Heart left ventricle (tissue), 16 donors: ENCODE measurements around the gene PAN2. TPM values are rescaled to one million over a fixed set of nuclear protein-coding genes. Genes with fewer than 3 reads are reported as not detected.

Experiments
- ATAC-seq, 4 donors: fragments of 200-7000 bp; cut with Tn5 transposase; one replicate each; pipeline ENCODE4 v1.9.1; 2020 to 2022; ENCODE audit warnings: moderate library complexity in 4 of 4, mild to moderate bottlenecking in 3 of 4, moderate number of reproducible peaks in 1 of 4
- DNase-seq, 5 donors: peaks; one replicate each; pipeline ENCODE4 v3.0.0-alpha.2; 2020
- H3K27ac ChIP-seq, 12 donors: fragments of 200-600 bp; sonication (generic) in 4 of 12; one replicate each; pipeline versions ENCODE4 v1.5.0 to v1.8.0; 2016 to 2022; ENCODE audit warnings: mild to moderate bottlenecking in 2 of 12
- H3K27me3 ChIP-seq, 9 donors: fragments of 200-600 bp; sonication (generic) in 2 of 9; one replicate each; pipeline versions ENCODE4 v1.5.1 to v1.8.0; 2016 to 2022; ENCODE audit warnings: mild to moderate bottlenecking in 3 of 9
- H3K36me3 ChIP-seq, 9 donors: fragments of 200-600 bp; sonication (generic) in 2 of 9; one replicate each; pipeline versions ENCODE4 v1.5.0 to v1.8.0; 2018 to 2022; ENCODE audit warnings: mild to moderate bottlenecking in 2 of 9
- H3K4me1 ChIP-seq, 12 donors: fragments of 200-600 bp; sonication (generic) in 4 of 12; one replicate each; pipeline versions ENCODE4 v1.5.0 to v1.8.0; 2016 to 2022; ENCODE audit warnings: mild to moderate bottlenecking in 3 of 12
- H3K4me3 ChIP-seq, 12 donors: fragments of 200-600 bp; sonication (generic) in 4 of 12; one replicate each; pipeline versions ENCODE4 v1.5.0 to v1.8.0; 2017 to 2022; ENCODE audit warnings: mild to moderate bottlenecking in 9 of 12, moderate library complexity in 4 of 12
- H3K9me3 ChIP-seq, 12 donors: fragments of 200-600 bp; sonication (generic) in 4 of 12; one replicate each; pipeline versions ENCODE4 v1.5.0 to v1.8.0; 2016 to 2022; ENCODE audit warnings: mild to moderate bottlenecking in 1 of 12
- POLR2A ChIP-seq, 2 donors: fragments of 450-650 bp; IDR thresholded peaks; one replicate each; pipeline ENCODE4 v1.6.1; 2017; ENCODE audit warnings: antibody characterized with exemption in 2 of 2, mild to moderate bottlenecking in 2 of 2, moderate library complexity in 2 of 2
- WGBS, 4 donors: extraction: QIAGEN DNeasy Blood & Tissue Kit in 2 of 4; methylation state at CpG; one replicate each; pipeline versions ENCODE4 v1.1.5 to v1.1.7; 2013 to 2018; 5-methylcytosine and 5-hydroxymethylcytosine counted together
- intact Hi-C, 10 donors: fragments of 100-400 bp; cut with DNase I; formaldehyde crosslinking; loops; one replicate each; pipeline versions ENCODE4 v1.11.1 to v1.14.2; 2022
- polyA plus RNA-seq, 2 donors: library from polyadenylated mRNA; stranded (reverse); fragments of 200-250 nt; gene quantifications; one replicate each; pipeline ENCODE4 v1.2.3, GENCODE V29; 2013
- total RNA-seq, 9 donors: library from RNA; depleted of rRNA in 2 of 9; stranded (reverse); fragments of >200 nt in 2 of 9; fragmentation: NEBNext Ultra II Directional in 3 of 9; extraction: Animal tissue kit (Norgen Biotek cat#: 25700) in 3 of 9; gene quantifications; one replicate each; pipeline versions ENCODE4 v1.1.0 to v1.2.4, GENCODE V29; 2016 to 2023
- TF ChIP-seq, protein P1 (sequence below), 12 donors: fragments of 200-600 bp; sonication (generic) in 4 of 12; IDR thresholded peaks; one replicate each; pipeline versions ENCODE4 v1.5.0 to v1.8.0; 2018 to 2022; ENCODE audit warnings: antibody characterized with exemption in 12 of 12, mild to moderate bottlenecking in 5 of 12
- donor health status: ischemic (EF 13 %, LVEDD 7.1; RV severe dilation, severe dysfunction).
- donor health status: healthy with polysubstance abuse.
- donor health status: DM: no; HTN: yes; CAD: no.
- donor health status: DM: no; HTN: no; CAD: no.
- donor health status: ischemic (EF 25% LVEDD 6.9; RV normal size, moderate dysfunction).
- donor health status: ischemic (EF 25% LVEDD 5.7; RV mildly dilated, moderate dysfunction).
- donor health status: healthy.
- donor health status: DM: yes; HTN: yes; CAD: no.
- donor health status: ischemic (EF 35%, LVEDD 5.7; RV mildly dilated, moderate dysfunction).
- donor health status: nonischemic (EF 11% LVEDD 7.7; RV severe dilation, severe dysfunction).
- donor health status: DM: yes; HTN: yes; CAD: no.
- donor health status: PGD.
- donor health status: ischemic (EF 29% LVEDD 5.4; RV normal size, mild dysfunction).
- donor health status: nonischemic (EF 23%, LVEDD 6.1; RV moderate dilation, normal function).

PAN2 gene
- total and polyA plus RNA-seq, 11 donors = 12.3 to 44.7 (median 38.2) TPM

DNA sequence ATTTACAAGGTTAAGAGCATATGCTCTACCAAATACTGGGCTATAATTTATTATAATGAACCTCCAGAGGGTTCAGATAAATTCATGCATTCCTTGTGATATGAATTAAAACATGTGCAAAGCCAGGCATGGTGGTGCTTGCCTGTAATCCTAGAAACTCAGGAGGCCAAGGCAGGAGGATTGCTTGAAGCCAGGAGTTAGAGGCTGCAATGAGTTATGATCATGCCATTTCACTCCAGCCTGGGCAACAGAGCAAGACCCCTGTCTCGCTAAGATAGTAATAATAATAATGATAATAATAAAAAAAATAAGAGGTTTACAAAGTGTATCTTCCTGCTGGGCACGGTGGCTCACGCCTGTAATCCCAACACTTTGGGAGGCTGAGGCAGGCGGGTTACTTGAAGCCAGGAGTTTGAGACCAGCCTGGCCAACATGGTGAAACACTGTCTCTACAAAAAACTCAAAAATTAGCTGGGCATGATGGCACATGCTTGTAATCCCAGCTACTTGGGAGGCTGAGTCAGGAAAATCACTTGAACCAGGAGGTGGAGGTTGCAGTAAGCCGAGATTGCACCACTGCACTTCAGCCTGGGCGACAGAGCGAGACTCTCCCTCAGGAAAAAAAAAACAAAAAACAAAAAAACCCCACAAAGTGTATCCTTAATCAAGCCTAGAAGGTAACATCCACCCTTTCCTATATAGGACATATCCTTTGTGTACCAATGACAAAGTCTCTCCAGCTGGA lies 26.4 kb downstream of the PAN2 start:
- Histone ChIP-seq H3K27ac (no peak overlapping the region), H3K27me3 (no peaks in the 10 kb centered on the region), H3K4me3 (no peak overlapping the region), H3K4me1 (peaks cover 0 to 9% (median 2%) of the 10 kb centered on the region in 12 donors), H3K36me3 (peaks cover 0 to 84% (median 67%) of the 10 kb centered on the region in 9 donors), H3K9me3 (no peaks in the 10 kb centered on the region)
- TF ChIP-seq, protein P1, sequence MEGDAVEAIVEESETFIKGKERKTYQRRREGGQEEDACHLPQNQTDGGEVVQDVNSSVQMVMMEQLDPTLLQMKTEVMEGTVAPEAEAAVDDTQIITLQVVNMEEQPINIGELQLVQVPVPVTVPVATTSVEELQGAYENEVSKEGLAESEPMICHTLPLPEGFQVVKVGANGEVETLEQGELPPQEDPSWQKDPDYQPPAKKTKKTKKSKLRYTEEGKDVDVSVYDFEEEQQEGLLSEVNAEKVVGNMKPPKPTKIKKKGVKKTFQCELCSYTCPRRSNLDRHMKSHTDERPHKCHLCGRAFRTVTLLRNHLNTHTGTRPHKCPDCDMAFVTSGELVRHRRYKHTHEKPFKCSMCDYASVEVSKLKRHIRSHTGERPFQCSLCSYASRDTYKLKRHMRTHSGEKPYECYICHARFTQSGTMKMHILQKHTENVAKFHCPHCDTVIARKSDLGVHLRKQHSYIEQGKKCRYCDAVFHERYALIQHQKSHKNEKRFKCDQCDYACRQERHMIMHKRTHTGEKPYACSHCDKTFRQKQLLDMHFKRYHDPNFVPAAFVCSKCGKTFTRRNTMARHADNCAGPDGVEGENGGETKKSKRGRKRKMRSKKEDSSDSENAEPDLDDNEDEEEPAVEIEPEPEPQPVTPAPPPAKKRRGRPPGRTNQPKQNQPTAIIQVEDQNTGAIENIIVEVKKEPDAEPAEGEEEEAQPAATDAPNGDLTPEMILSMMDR (IDR thresholded peaks at IDR 0.05) = no peak
- no peak for TF ChIP-seq POLR2A (IDR thresholded peaks at IDR 0.05)
- DNase-seq = no peak
- ATAC-seq = no peak
- 96 to 98% (median 96%) methylated on average over 7 of the region's 7 CpGs for WGBS, 4 donors
- intact Hi-C loops = no loop called here

DNA sequence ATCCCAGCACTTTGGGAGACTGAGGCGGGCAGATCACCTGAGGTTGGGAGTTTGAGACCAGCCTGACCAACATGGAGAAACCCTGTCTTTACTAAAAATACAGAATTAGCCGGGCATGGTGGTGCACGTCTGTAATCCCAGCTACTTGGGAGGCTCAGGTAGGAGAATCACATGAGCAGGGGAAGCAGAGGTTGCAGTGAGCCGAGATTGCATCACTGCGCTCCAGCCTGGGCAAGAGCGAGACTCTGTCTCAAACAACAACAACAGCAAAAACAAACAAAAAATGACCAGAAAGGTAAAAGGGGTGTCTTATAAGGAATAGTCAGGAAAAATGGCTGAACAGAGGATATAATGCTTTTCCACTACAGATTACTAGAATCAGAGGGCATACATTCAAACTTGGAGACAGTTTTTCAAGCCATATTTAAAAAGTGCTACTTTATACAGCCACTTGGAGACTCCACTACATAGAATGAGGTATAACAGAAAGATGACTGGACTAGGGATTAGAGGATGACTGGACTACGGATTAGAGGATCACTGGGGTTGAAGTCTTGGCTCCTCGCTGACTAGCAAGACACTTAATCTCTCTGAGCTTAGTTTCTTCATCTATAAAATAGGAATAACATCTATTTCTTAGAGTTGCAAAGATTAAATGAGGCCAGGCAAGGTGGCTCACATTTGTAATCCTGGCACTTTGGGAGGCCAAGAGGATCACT lies 28.8 kb downstream of the PAN2 start:
- WGBS, 4 donors = 91 to 93% (median 93%) methylated on average over 8 of the region's 8 CpGs
- no peak for DNase-seq

DNA sequence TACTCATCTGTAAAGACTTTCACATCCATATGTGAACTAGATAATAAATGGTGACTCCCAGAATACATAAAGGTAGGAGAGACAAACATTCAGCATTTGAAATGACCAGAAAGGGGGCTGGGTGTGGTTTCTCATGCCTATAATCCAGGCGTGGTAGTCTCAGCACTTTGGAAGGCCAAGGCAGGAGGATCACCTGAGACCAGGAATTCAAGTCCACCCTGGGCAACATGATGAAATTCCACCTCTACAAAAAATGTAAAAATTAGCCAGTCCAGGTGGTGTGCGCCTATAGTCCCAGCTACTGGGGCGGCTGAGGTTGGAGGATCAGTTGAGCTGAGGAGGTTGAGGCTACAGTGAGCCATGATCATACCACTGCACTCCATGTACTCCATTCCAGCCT lies 29.5 kb downstream of the PAN2 start:
- no peak for DNase-seq
- no peaks in the 10 kb centered on the region for H3K27me3 ChIP-seq
- no peak for ATAC-seq
- 93 to 96% (median 94%) methylated on average over 3 of the region's 3 CpGs for WGBS, 4 donors
- peaks cover 8 to 30% (median 20%) of the 10 kb centered on the region in 12 donors for H3K4me1 ChIP-seq
- intact Hi-C loops = no loop called here
- no peak overlapping the region for H3K27ac ChIP-seq
- H3K4me3 ChIP-seq = no peak overlapping the region
- TF ChIP-seq, protein P1 (IDR thresholded peaks at IDR 0.05) = no peak
- TF ChIP-seq POLR2A (IDR thresholded peaks at IDR 0.05) = no peak
- no peaks in the 10 kb centered on the region for H3K9me3 ChIP-seq
- H3K36me3 ChIP-seq = peaks cover 0 to 55% (median 40%) of the 10 kb centered on the region in 9 donors

More for the DNA sequence above, 28.8 kb downstream of the PAN2 start:
- no peak overlapping the region for H3K4me3 ChIP-seq
- TF ChIP-seq, protein P1 (IDR thresholded peaks at IDR 0.05) = no peak
- no peak for TF ChIP-seq POLR2A (IDR thresholded peaks at IDR 0.05)
- no peaks in the 10 kb centered on the region for H3K27me3 ChIP-seq
- no peaks in the 10 kb centered on the region for H3K9me3 ChIP-seq
- no peak for ATAC-seq
- intact Hi-C loops = no loop called here
- peaks cover 8 to 27% (median 18%) of the 10 kb centered on the region in 12 donors for H3K4me1 ChIP-seq
- H3K36me3 ChIP-seq = peaks cover 0 to 62% (median 48%) of the 10 kb centered on the region in 9 donors
- no peak overlapping the region for H3K27ac ChIP-seq
